Muscle of back (tissue), 11 donors: Measurements from ENCODE around the gene NADK2. TPM values are rescaled to one million over a fixed set of nuclear protein-coding genes. Genes with fewer than 3 reads are reported as not detected.
A peak's percentile ranks its signal among the peaks of the same experiment; 100 is the strongest.

ENCODE experiments used
- DNase-seq, 3 donors: peaks; one replicate each; pipeline versions ENCODE4 v3.0.0 to v3.0.0-alpha.2; 2013
- polyA plus RNA-seq, 10 donors: library from polyadenylated mRNA; unstranded; fragments of 120-200 nt; gene quantifications; one replicate each; pipeline ENCODE4 v1.2.1, GENCODE V29; 2013; ENCODE audit not compliant: insufficient read length in 10 of 10

Gene NADK2
- polyA plus RNA-seq, 10 donors: 32.6 to 52.8 (median 41.7) TPM

GRCh38 chr5:36164461-36164860, 77.3 kb downstream of the NADK2 start:
- no peak for DNase-seq

- no peak for DNase-seq
Measured at GRCh38 chr5:36162810-36163486, 78.8 kb downstream of the NADK2 start.

GRCh38 chr5:36161361-36161760, 80.4 kb downstream of the NADK2 start:
- no peak for DNase-seq

GRCh38 chr5:36160617-36161016, 81.1 kb downstream of the NADK2 start:
- DNase-seq: no peak

GRCh38 chr5:36158144-36158543, 83.6 kb downstream of the NADK2 start:
- DNase-seq: peak; percentile 21 to 51 (median 47)

GRCh38 chr5:36156619-36157018, 85.1 kb downstream of the NADK2 start:
- DNase-seq: peak in 1 of 3 donors; percentile 81

GRCh38 chr5:36156121-36156601, 85.6 kb downstream of the NADK2 start:
- DNase-seq: peak; percentile 55 to 76 (median 74)

- DNase-seq: no peak
Measured at GRCh38 chr5:36155291-36155690, 86.4 kb downstream of the NADK2 start.

GRCh38 chr5:36153726-36154125, 88.0 kb downstream of the NADK2 start:
- no peak for DNase-seq

GRCh38 chr5:36153298-36153677, 88.4 kb downstream of the NADK2 start:
- no peak for DNase-seq

GRCh38 chr5:36152324-36153297, 89.1 kb downstream of the NADK2 start:
- no peak for DNase-seq

GRCh38 chr5:36151434-36152323, 90.0 kb downstream of the NADK2 start, which contains the start of the genes LMBRD2 and SKP2:
Gene LMBRD2, minus strand, starts transcription at chr5:36151887. Its CDS starts 8,538 bp downstream, at chr5:36143349.
Gene SKP2, plus strand, starts transcription at chr5:36152111. Its CDS starts 152 bp downstream, at chr5:36152263.
- DNase-seq: peak; percentile 99 to 100 (median 99)

- DNase-seq: peak in 2 of 3 donors; percentile 36 to 71
Measured at GRCh38 chr5:36150676-36151433, 90.9 kb downstream of the NADK2 start.

GRCh38 chr5:36147681-36148080, 94.0 kb downstream of the NADK2 start:
- DNase-seq: no peak

- no peak for DNase-seq
Measured at GRCh38 chr5:36146390-36146789, 95.3 kb downstream of the NADK2 start.

GRCh38 chr5:36145311-36145710, 96.4 kb downstream of the NADK2 start:
- DNase-seq: no peak
